HepG2 (cell line): Measurements from ENCODE around the gene TOX2. TPM values are rescaled to one million over a fixed set of nuclear protein-coding genes. Genes with fewer than 3 reads are reported as not detected.

Source experiments
- ERF ChIP-seq: IDR thresholded peaks from 2 replicates; pipeline ENCODE4 v1.6.1; 2018; ENCODE audit warnings: missing biosample characterization, missing genetic modification reagents
- GATA4 ChIP-seq: sonication (generic); IDR thresholded peaks from 2 replicates; pipeline ENCODE4 v1.6.1; 2016; ENCODE audit warnings: antibody characterized with exemption, low read depth, borderline replicate concordance
- MAFF ChIP-seq: IDR thresholded peaks from 2 replicates; pipeline ENCODE4 v1.6.1; 2011; ENCODE audit warnings: low read depth, low read length, improper control_type of control experiment
- MAZ ChIP-seq, 2 experiments: sonication (generic) in 1 of 2; formaldehyde crosslinking in 1 of 2; IDR thresholded peaks; 2 replicates each; pipeline versions ENCODE4 v1.5.0 to v1.6.1; 2012 to 2020; ENCODE audit warnings: low read depth in 2 of 2, mild to moderate bottlenecking in 2 of 2, borderline replicate concordance in 1 of 2, improper control_type of control experiment in 1 of 2, low read length in 1 of 2, missing genetic modification reagents in 1 of 2, moderate library complexity in 1 of 2
- PBX3 ChIP-seq: sonication (generic); formaldehyde crosslinking; IDR thresholded peaks from 2 replicates; pipeline ENCODE4 v1.8.1; 2023; ENCODE audit warnings: missing genetic modification reagents, inconsistent platforms, borderline replicate concordance
- RBM22 ChIP-seq: fragments of 200-400 bp; formaldehyde crosslinking; optimal IDR thresholded peaks from 2 replicates; pipeline ENCODE3; 2017; ENCODE audit warnings: mild to moderate bottlenecking, low read length, moderate library complexity
- RXRA ChIP-seq: sonication (generic); formaldehyde crosslinking; IDR thresholded peaks from 2 replicates; pipeline ENCODE4 v1.5.1; 2020; ENCODE audit warnings: missing genetic modification reagents
- SMAD1 ChIP-seq: sonication (generic); formaldehyde crosslinking; IDR thresholded peaks from 2 replicates; pipeline ENCODE4 v1.4.0; 2020; ENCODE audit warnings: missing genetic modification reagents, low read depth, mild to moderate bottlenecking, borderline replicate concordance
- SOX6 ChIP-seq, 2 experiments: fragments of 450-650 bp in 1 of 2; sonication (generic) in 1 of 2; formaldehyde crosslinking in 1 of 2; IDR thresholded peaks; 2 replicates each; pipeline versions ENCODE4 v1.4.0 to v1.6.1; 2017 to 2020; ENCODE audit warnings: antibody characterized with exemption in 1 of 2, mild to moderate bottlenecking in 1 of 2, missing genetic modification reagents in 1 of 2
- THAP7 ChIP-seq: sonication (generic); formaldehyde crosslinking; IDR thresholded peaks from 2 replicates; pipeline ENCODE4 v1.8.1; 2023; ENCODE audit warnings: mild to moderate bottlenecking, missing genetic modification reagents
- TOPORS ChIP-seq: sonication (generic); formaldehyde crosslinking; IDR thresholded peaks from 2 replicates; pipeline ENCODE4 v1.8.0; 2023; ENCODE audit warnings: mild to moderate bottlenecking, missing genetic modification reagents
- ZMAT3 ChIP-seq: sonication (generic); formaldehyde crosslinking; conservative IDR thresholded peaks from 2 replicates; pipeline ENCODE4 v1.7.0; 2021; ENCODE audit warnings: missing genetic modification reagents
- ZNF10 ChIP-seq: sonication (generic); formaldehyde crosslinking; IDR thresholded peaks from 2 replicates; pipeline ENCODE4 v1.4.0; 2020; ENCODE audit warnings: mild to moderate bottlenecking, low read depth, missing genetic modification reagents, borderline replicate concordance
- ZNF160 ChIP-seq: sonication (generic); formaldehyde crosslinking; IDR thresholded peaks from 2 replicates; pipeline ENCODE4 v1.8.0; 2022; ENCODE audit warnings: mild to moderate bottlenecking, inconsistent platforms, missing genetic modification reagents
- ZNF18 ChIP-seq: sonication (generic); formaldehyde crosslinking; IDR thresholded peaks from 2 replicates; pipeline ENCODE4 v1.8.0; 2022; ENCODE audit warnings: mild to moderate bottlenecking, missing genetic modification reagents; ENCODE audit not compliant: insufficient replicate concordance
- ZNF282 ChIP-seq: fragments of 450-650 bp; IDR thresholded peaks from 2 replicates; pipeline ENCODE4 v1.6.1; 2018; ENCODE audit not compliant: partially characterized antibody
- ZNF34 ChIP-seq: sonication (generic); formaldehyde crosslinking; IDR thresholded peaks from 2 replicates; pipeline ENCODE4 v1.4.0; 2020; ENCODE audit warnings: mild to moderate bottlenecking, missing genetic modification reagents, borderline replicate concordance
- ZNF350 ChIP-seq: sonication (generic); formaldehyde crosslinking; IDR thresholded peaks from 2 replicates; pipeline ENCODE4 v1.4.0; 2020; ENCODE audit warnings: mild to moderate bottlenecking, low read depth, missing genetic modification reagents, borderline replicate concordance
- ZNF431 ChIP-seq: sonication (generic); formaldehyde crosslinking; IDR thresholded peaks from 2 replicates; pipeline ENCODE4 v1.9.0; 2022; ENCODE audit warnings: missing genetic modification reagents, low read depth, mild to moderate bottlenecking, borderline replicate concordance
- ZNF563 ChIP-seq: sonication (generic); formaldehyde crosslinking; IDR thresholded peaks from 2 replicates; pipeline ENCODE4 v1.8.0; 2022; ENCODE audit warnings: mild to moderate bottlenecking, moderate library complexity, missing genetic modification reagents
- ZNF790 ChIP-seq: sonication (generic); formaldehyde crosslinking; IDR thresholded peaks from 2 replicates; pipeline ENCODE4 v1.8.0; 2022; ENCODE audit warnings: missing genetic modification reagents, mild to moderate bottlenecking, borderline replicate concordance
- ZNF883 ChIP-seq: sonication (generic); formaldehyde crosslinking; IDR thresholded peaks from 2 replicates; pipeline ENCODE4 v1.5.1; 2020; ENCODE audit warnings: mild to moderate bottlenecking, missing genetic modification reagents; ENCODE audit errors: not compliant biosample characterization
- polyA plus RNA-seq, 8 experiments: library from polyadenylated mRNA; depleted of rRNA in 3 of 8; stranded (reverse) in 7 of 8; unstranded in 1 of 8; fragments of >200 nt; fragmentation: Illumina TruSeq in 4 of 8; extraction: Trizol in 4 of 8; gene quantifications; 2 replicates each; pipeline versions ENCODE4 v1.2.1 to v1.2.3, GENCODE V29; 2011 to 2016; ENCODE audit warnings: low read depth in 4 of 8, missing spikeins in 1 of 8, mixed read lengths in 1 of 8; ENCODE audit not compliant: insufficient read depth in 1 of 8
- total RNA-seq, 5 experiments: library from RNA; depleted of rRNA; stranded (reverse); fragments of >200 nt; fragmentation: Illumina TruSeq; extraction: Trizol; gene quantifications; 2 replicates each; pipeline ENCODE4 v1.2.3, GENCODE V29; 2016; ENCODE audit warnings: low read depth in 1 of 5
- TF ChIP-seq, protein P1 (sequence below): sonication (generic); formaldehyde crosslinking; IDR thresholded peaks from 2 replicates; pipeline ENCODE4 v1.4.0; 2020; ENCODE audit warnings: mild to moderate bottlenecking, low read depth, missing genetic modification reagents
- TF ChIP-seq, protein P2 (sequence below): sonication (generic); formaldehyde crosslinking; IDR thresholded peaks from 2 replicates; pipeline ENCODE4 v1.4.0; 2020; ENCODE audit warnings: missing genetic modification reagents, low read depth, mild to moderate bottlenecking, borderline replicate concordance

TOX2 gene
- total and polyA plus RNA-seq, 2 of the 13 experiments (the other 11 are each of a cell fraction or from before 2014, with no cell fraction given) = not detected

GRCh38 chr20:44097521-44098255, 183.0 kb downstream of the TOX2 start (continued):
- TF ChIP-seq THAP7 (CRISPR knock-in tag) = no peak
- TF ChIP-seq ZNF160 (CRISPR knock-in tag) = no peak
- TF ChIP-seq RXRA (CRISPR knock-in tag) = no peak
- 0 out of 2 replicates have a peak, but pooled peaks have one; percentile 37 for TF ChIP-seq MAFF
- TF ChIP-seq MAZ (IDR thresholded peaks at IDR 0.05; ENCODE audit: borderline replicate concordance, low read depth, low read length) = no peak
- TF ChIP-seq MAZ (CRISPR knock-in tag; IDR thresholded peaks at IDR 0.05; ENCODE audit: low read depth) = no peak
- TF ChIP-seq ZNF790 = no peak
- TF ChIP-seq SMAD1 (CRISPR knock-in tag) = no peak
- TF ChIP-seq ERF (CRISPR knock-in tag) = no peak
- no peak for TF ChIP-seq ZNF282
- TF ChIP-seq, protein P1, sequence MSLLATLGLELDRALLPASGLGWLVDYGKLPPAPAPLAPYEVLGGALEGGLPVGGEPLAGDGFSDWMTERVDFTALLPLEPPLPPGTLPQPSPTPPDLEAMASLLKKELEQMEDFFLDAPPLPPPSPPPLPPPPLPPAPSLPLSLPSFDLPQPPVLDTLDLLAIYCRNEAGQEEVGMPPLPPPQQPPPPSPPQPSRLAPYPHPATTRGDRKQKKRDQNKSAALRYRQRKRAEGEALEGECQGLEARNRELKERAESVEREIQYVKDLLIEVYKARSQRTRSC (CRISPR knock-in tag) = no peak
- no peak for TF ChIP-seq RBM22
- TF ChIP-seq SOX6 (IDR thresholded peaks at IDR 0.05) = no peak
- TF ChIP-seq SOX6 (CRISPR knock-in tag; IDR thresholded peaks at IDR 0.05) = peak; percentile 63
- no peak for TF ChIP-seq PBX3 (CRISPR knock-in tag)
- TF ChIP-seq ZNF18 (CRISPR knock-in tag) = peak; percentile 76
- no peak for TF ChIP-seq ZNF883
- TF ChIP-seq, protein P2, sequence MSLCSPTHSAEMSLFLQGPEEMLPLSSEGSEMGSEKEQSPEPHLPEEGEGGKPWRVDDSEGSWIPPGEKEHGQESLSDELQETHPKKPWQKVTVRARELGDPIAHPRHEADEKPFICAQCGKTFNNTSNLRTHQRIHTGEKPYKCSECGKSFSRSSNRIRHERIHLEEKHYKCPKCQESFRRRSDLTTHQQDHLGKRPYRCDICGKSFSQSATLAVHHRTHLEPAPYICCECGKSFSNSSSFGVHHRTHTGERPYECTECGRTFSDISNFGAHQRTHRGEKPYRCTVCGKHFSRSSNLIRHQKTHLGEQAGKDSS (CRISPR knock-in tag) = no peak
- no peak for TF ChIP-seq ZNF563
- TF ChIP-seq ZMAT3 (CRISPR knock-in tag) = no peak
- no peak for TF ChIP-seq ZNF34 (CRISPR knock-in tag)
- TF ChIP-seq TOPORS = no peak
- no peak for TF ChIP-seq ZNF10 (CRISPR knock-in tag)
- TF ChIP-seq ZNF431 (CRISPR knock-in tag) = no peak
- TF ChIP-seq ZNF350 = no peak
- no peak for TF ChIP-seq GATA4
